Activated CD4-positive, alpha-beta memory T cell treated with anti-CD3 and anti-CD28 coated beads, Interleukin-2, amount 10 ng/mL, durations not matched to agents 7 days and 5 days (primary cell): ENCODE results near the gene HMX1. TPM values are rescaled to one million over a fixed set of nuclear protein-coding genes. Genes with fewer than 3 reads are reported as not detected.

Experiments
- CTCF ChIA-PET: fragments of 350-600 bp; sonication (Branson Sonifier 250); formaldehyde crosslinking; loops from one replicate; lab custom pipeline; 2021; ENCODE audit warnings: antibody characterized with exemption, inconsistent platforms; lab: Charles Lee
- POLR2A ChIA-PET: fragments of 350-600 bp; sonication (Branson Sonifier 250); formaldehyde crosslinking; loops from one replicate; lab custom pipeline; 2021; ENCODE audit warnings: antibody characterized with exemption; lab: Charles Lee
- DNase-seq: peaks from one replicate; pipeline ENCODE4 v3.0.0-alpha.2; 2020
- H3K27ac Mint-ChIP-seq: one replicate; pipeline ENCODE4 v1.8.0; 2021; ENCODE audit warnings: mild to moderate bottlenecking, mixed read lengths
- H3K27me3 Mint-ChIP-seq: one replicate; pipeline ENCODE4 v1.8.0; 2021; ENCODE audit warnings: mixed read lengths
- H3K36me3 Mint-ChIP-seq: one replicate; pipeline ENCODE4 v1.8.0; 2021; ENCODE audit warnings: low read depth, mixed read lengths
- H3K4me1 Mint-ChIP-seq: one replicate; pipeline ENCODE4 v1.8.0; 2021; ENCODE audit warnings: mixed read lengths
- H3K4me3 Mint-ChIP-seq: one replicate; pipeline ENCODE4 v1.8.0; 2021; ENCODE audit warnings: mild to moderate bottlenecking, mixed read lengths
- H3K9me3 Mint-ChIP-seq: one replicate; pipeline ENCODE4 v1.8.0; 2021; ENCODE audit warnings: mixed read lengths
- total RNA-seq, 2 experiments: library from RNA; stranded (reverse); gene quantifications; one replicate each; pipeline ENCODE4 v1.2.3, GENCODE V29; 2021

The HMX1 gene
- total RNA-seq, 2 experiments from 2014 or later, result not detected

DNA sequence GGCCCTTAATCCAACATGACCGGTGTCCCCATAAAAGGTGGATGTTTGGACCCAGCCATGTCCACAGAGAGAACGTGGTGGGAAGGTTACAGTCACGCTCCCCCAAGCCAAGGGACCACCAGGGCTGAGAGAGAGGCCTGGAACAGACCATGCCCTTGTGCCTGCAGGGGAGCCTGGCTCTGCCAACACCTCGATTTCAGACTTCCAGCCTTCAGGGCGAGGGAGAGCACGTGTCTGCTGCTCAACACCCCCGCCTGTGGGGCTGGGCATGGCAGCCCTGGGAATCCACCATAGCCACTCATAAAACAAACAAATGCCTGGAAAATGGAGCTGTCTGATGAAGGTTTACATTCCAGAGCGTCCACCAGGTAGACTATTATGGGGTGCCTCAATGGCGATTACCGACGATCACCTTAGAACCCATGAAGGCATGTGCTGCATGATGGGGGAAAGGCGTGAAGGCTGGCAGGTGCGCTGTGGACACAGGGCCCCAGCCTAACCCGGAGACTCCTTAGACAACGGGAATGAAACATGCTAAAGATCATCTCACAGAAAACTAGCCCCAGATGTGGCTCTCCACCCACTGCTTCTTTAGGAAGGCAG lies 42.3 kb upstream of the HMX1 start:
- no peak overlapping the region for H3K4me3 Mint-ChIP-seq
- ChIA-PET CTCF (no interaction called here), POLR2A (no interaction called here)
- no peaks in the 10 kb centered on the region for H3K9me3 Mint-ChIP-seq
- no peaks in the 10 kb centered on the region for H3K36me3 Mint-ChIP-seq
- H3K4me1 Mint-ChIP-seq, result no peaks in the 10 kb centered on the region
- peak; percentile 6 for DNase-seq
- no peak overlapping the region for H3K27ac Mint-ChIP-seq
- H3K27me3 Mint-ChIP-seq, result no peaks in the 10 kb centered on the region

DNA sequence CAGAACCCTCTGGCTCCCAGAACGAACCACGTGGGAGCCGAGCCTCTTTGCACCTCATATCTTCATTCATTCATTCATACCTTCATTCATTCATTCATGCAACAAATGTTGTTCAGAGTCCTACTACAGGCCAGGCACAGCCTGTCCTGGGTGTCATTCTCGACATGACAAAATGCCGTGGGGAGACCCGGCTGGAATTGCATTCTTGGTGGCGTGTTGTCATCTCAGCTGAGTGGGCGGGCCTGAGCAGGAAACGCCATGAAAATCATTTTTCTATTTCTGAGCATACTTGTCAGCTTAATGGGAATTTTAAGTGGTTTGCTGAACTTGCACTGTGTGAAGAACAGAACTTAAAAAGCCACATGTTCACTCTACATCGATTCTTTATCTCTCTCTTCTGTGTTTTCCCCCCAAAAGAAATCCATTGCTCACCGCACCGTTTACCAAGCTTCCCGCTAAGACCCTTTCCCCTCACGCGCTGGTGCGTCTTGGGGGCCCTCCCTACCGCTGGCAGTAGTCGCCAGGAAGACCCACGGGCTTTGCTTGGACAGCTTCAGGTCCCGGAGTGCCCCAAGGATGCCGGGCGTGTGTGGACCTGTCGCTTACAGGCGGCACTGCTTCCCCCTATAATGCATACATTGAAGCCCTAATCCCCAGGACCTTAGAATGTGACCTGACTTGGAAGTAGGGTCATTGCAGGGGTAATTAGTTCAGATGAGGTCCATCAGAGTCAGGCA lies 41.6 kb upstream of the HMX1 start:
- no peaks in the 10 kb centered on the region for H3K4me1 Mint-ChIP-seq
- ChIA-PET CTCF (no interaction called here), POLR2A (no interaction called here)
- peak; percentile 12 for DNase-seq
- H3K36me3 Mint-ChIP-seq, result no peaks in the 10 kb centered on the region
- no peak overlapping the region for H3K27ac Mint-ChIP-seq
- no peaks in the 10 kb centered on the region for H3K27me3 Mint-ChIP-seq
- H3K9me3 Mint-ChIP-seq, result no peaks in the 10 kb centered on the region
- H3K4me3 Mint-ChIP-seq, result no peak overlapping the region

DNA sequence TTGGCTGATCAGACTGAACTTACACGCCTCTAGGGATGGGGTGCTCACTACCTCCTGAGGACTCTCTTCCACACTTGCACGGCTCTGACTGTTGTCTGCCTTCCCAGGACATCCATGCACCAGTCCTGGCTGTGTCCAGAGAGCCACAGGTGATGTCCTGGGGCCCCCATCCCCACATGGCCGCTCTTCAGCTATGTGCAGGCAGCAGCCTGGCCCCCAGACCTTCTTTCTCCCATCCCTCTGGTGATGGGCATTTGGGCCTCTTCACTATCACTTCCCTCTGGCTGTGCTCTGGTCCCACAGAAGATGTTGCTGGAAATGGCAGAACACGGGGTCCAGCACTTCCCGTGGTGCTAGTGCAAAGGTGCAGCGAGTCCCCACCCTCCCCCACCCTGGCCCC lies 40.9 kb upstream of the HMX1 start:
- CTCF ChIA-PET, result no interaction called here

DNA sequence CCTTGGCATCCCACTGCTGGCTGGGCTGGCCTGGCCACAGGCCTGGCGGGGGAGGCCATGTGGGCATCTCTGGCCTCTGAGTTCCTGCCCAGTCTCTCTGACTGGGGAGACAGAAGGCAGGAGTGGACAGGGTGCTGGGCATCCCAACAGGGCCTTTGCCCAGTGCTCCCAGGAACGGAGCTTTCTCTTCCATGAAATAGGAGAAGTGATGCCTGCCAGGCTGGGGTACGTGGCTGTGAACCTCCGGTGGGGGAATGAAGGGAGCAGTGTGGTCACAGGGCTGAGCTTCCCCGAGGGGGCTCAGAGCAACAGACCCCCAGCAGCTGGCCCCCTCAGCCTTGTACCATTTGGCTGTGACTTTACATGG lies 40.4 kb upstream of the HMX1 start:
- Mint-ChIP-seq H3K36me3 (no peaks in the 10 kb centered on the region), H3K4me3 (no peak overlapping the region), H3K27ac (no peak overlapping the region), H3K27me3 (no peaks in the 10 kb centered on the region), H3K4me1 (no peaks in the 10 kb centered on the region), H3K9me3 (no peaks in the 10 kb centered on the region)
- ChIA-PET CTCF (no interaction called here), POLR2A (no interaction called here)
- peak; percentile 11 for DNase-seq

More for the DNA sequence above, 40.9 kb upstream of the HMX1 start:
- Mint-ChIP-seq H3K9me3 (no peaks in the 10 kb centered on the region), H3K27me3 (no peaks in the 10 kb centered on the region), H3K36me3 (no peaks in the 10 kb centered on the region), H3K27ac (no peak overlapping the region), H3K4me3 (no peak overlapping the region), H3K4me1 (no peaks in the 10 kb centered on the region)
- POLR2A ChIA-PET, result no interaction called here
- peak; percentile 7 for DNase-seq

DNA sequence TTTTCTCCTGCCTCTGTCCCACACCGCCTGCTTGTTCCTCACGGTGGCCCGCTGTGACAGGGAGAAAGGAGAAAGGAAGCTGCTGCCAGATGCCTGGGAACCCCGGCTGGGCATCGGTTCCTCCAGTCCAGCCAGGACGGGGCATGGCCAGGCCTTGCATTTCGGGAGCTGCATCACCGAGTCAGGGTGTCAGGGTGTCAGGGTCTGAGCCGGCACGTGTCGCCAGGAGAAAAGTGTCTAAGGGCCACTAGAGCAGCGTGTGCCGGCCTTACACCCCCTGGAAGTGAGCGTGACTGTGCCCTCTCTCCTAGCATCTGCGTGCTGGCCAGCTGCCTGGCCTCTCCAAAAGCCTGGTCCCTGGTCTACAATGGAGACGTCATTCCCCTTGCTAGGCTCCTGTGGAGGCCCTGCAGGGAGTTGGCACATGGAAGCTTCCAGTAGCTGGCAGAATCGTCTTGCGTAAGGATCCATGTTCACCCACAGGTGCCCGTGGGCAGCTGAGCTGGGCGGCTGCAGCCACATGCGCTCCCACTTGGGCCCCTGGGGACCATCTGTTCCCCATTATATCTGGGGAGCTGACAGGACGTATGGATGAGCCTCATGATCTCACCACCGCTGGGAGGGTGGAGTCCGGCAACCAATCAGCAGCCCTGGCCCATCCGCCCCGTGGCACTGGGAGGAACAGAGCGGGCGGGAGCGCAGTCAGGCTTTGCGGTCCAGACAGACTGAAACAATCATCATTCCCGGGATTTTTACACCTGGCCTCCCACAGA lies 39.9 kb upstream of the HMX1 start:
- no peaks in the 10 kb centered on the region for H3K27me3 Mint-ChIP-seq
- H3K36me3 Mint-ChIP-seq, result no peaks in the 10 kb centered on the region

DNA sequence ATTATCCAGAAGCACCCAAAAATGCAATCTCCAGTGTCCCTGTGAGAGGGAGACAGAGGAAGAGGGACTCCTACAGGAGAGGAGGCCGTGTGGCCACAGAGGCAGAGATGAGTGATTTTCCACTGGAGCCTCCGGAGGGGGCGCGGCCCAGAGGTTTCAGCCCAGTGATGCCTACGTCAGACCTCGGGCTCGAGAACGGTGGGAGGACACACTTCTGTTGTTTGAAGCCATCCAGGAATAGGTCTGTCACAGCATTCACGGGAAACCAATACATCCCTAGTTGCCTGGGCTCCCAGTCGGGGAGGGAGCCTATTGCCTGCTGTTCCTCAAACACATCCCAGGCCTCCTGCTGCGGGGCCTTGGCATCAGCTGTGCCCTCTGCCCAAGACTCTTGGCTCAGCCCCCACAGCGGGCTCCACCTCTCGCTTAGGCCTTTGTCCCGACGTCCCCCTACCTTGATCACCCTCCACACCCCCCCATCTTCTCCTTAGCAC lies 39.2 kb upstream of the HMX1 start:
- Mint-ChIP-seq H3K27me3 (no peaks in the 10 kb centered on the region), H3K4me1 (no peaks in the 10 kb centered on the region), H3K27ac (no peak overlapping the region), H3K36me3 (no peaks in the 10 kb centered on the region), H3K9me3 (peaks cover 3% of the 10 kb centered on the region), H3K4me3 (no peak overlapping the region)
- DNase-seq, result peak; percentile 6
- POLR2A ChIA-PET, result no interaction called here
- CTCF ChIA-PET, result no interaction called here

More for the DNA sequence above, 39.9 kb upstream of the HMX1 start:
- Mint-ChIP-seq H3K9me3 (peaks cover 3% of the 10 kb centered on the region), H3K4me3 (no peak overlapping the region), H3K4me1 (no peaks in the 10 kb centered on the region), H3K27ac (no peak overlapping the region)
- POLR2A ChIA-PET, result no interaction called here
- CTCF ChIA-PET, result no interaction called here
- DNase-seq, result peak; percentile 6

DNA sequence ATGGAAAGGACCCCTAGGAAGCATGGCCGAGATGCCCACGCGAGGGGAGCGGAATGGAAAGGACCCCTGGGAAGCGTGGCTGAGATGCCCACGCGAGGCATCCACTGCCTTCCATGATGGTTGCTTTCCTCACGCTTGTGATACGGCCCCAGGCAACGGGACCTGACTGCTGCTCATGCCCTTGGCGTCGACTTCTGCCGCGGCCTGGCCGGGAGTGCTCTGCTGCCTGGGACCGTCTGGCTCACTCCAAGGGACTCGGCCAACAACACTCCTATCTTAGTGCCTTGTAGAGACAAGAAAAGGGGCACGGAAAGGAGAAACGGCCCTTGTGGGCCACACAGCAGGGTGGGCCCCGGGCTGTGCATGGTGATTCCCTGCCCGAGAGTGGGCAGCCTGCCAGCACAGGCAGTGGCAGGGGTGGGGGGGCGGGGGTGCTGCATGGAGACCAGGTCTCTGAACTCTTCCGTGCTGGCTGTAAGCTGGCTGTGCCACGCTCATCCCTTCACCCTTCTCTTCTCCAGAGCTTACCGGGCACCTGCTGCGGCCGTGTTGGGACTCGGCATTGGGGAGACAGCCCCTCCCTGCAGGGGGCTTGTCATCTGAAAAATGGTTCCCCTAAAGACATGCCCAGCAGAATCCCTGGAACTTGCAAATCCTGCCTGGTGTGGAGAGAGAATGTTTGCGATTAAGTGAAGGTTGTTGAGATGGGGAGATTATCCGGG lies 38.6 kb upstream of the HMX1 start:
- Mint-ChIP-seq H3K4me1 (no peaks in the 10 kb centered on the region), H3K27me3 (no peaks in the 10 kb centered on the region)

DNA sequence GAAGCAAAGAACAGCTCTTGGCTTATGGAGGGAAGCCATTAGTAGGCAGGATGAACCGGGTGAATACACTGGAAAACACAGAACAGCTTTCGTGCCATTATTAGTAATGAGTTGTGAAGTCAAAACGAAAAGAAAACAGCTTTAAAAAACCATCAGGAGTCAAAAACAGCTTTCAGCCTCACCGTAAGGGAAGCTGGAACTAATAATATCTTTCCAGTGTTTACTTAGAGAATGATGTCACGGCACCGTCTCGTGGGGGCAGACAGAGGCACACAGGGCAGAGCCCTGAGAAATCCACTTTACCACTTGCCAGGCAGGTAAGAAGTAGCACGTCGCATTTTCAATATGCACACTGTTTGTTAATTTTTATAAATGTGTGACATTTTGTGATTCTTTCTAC lies 37.9 kb upstream of the HMX1 start:
- peaks cover 3% of the 10 kb centered on the region for H3K9me3 Mint-ChIP-seq
- no peak overlapping the region for H3K4me3 Mint-ChIP-seq
- H3K27me3 Mint-ChIP-seq, result no peaks in the 10 kb centered on the region
- H3K4me1 Mint-ChIP-seq, result no peaks in the 10 kb centered on the region
- H3K27ac Mint-ChIP-seq, result no peak overlapping the region
- ChIA-PET POLR2A (no interaction called here), CTCF (no interaction called here)
- no peaks in the 10 kb centered on the region for H3K36me3 Mint-ChIP-seq
- no peak for DNase-seq

More for the DNA sequence above, 38.6 kb upstream of the HMX1 start:
- ChIA-PET POLR2A (no interaction called here), CTCF (no interaction called here)
- H3K36me3 Mint-ChIP-seq, result no peaks in the 10 kb centered on the region
- no peak overlapping the region for H3K27ac Mint-ChIP-seq
- H3K9me3 Mint-ChIP-seq, result peaks cover 3% of the 10 kb centered on the region
- DNase-seq, result no peak
- H3K4me3 Mint-ChIP-seq, result no peak overlapping the region

DNA sequence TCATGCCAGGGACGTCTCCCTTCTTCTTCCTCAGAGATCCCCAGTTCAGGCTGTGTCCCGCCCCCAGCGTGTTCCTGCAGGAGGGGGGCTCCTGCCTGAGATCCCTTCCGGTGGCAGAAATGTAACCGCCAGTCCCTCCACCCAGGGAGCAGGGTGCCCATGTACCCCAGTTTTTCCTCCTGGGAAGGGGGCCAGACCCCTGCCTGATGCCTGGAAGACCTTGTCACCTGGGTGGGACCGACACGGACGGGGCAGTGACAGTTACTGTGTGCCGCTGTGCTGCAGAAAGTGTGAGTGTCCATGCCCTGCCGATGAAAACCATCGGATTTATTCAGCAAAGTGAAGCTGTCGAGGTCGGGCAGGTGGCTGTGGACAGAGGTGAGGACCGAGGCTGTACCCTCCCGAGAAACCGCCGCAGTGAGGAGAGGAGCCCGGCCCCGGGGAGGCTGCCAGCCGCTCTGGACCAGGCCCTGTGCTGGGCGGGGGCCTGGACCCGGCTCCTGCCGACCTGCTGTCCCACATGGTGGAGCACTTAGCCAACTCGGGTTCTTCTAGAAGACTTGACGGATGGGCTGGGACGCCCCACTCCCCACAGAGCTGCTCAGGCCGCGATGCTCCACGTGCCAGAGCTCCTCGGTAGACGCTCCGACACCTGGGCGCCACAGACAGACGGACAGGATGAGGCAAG lies 36.7 kb upstream of the HMX1 start:
- Mint-ChIP-seq H3K27me3 (no peaks in the 10 kb centered on the region), H3K4me3 (no peak overlapping the region), H3K36me3 (no peaks in the 10 kb centered on the region), H3K9me3 (peaks cover 3% of the 10 kb centered on the region), H3K4me1 (no peaks in the 10 kb centered on the region), H3K27ac (no peak overlapping the region)
- no peak for DNase-seq
- CTCF ChIA-PET, result no interaction called here
- POLR2A ChIA-PET, result no interaction called here

DNA sequence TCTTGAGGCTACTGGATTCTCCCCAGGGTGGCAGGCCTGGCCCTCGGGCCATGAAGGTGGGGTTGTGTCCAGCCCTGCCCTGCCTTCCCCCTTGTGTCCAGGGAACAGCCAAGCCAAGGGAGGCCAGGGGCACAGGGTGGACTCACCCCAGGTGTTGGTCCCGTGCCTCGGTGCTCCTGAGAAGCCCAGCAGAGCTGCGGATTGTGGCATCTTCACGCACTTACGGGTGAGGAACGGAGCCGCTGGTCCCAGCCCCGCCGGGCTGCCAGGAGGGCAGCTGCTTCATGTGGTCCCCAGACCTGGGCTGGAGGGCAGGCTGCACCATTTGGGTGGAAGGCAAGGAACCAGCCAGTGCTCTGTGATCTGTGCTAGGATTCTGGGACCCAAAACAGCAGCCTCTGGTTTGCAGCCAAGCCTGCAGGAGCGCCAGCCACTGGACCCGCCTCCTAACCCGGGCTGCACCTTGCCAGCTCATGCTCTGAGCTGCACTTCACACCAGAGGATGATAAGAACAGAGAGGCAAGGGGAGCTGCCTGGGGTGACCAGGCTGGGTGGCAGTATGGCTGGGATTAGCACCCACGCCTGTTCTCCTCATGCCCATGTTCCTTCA lies 36.1 kb upstream of the HMX1 start:
- no peaks in the 10 kb centered on the region for H3K4me1 Mint-ChIP-seq
- H3K27ac Mint-ChIP-seq, result no peak overlapping the region
- DNase-seq, result no peak
- H3K36me3 Mint-ChIP-seq, result no peaks in the 10 kb centered on the region
- ChIA-PET POLR2A (no interaction called here), CTCF (no interaction called here)
- H3K27me3 Mint-ChIP-seq, result no peaks in the 10 kb centered on the region
- H3K4me3 Mint-ChIP-seq, result no peak overlapping the region
- H3K9me3 Mint-ChIP-seq, result peaks cover 3% of the 10 kb centered on the region

DNA sequence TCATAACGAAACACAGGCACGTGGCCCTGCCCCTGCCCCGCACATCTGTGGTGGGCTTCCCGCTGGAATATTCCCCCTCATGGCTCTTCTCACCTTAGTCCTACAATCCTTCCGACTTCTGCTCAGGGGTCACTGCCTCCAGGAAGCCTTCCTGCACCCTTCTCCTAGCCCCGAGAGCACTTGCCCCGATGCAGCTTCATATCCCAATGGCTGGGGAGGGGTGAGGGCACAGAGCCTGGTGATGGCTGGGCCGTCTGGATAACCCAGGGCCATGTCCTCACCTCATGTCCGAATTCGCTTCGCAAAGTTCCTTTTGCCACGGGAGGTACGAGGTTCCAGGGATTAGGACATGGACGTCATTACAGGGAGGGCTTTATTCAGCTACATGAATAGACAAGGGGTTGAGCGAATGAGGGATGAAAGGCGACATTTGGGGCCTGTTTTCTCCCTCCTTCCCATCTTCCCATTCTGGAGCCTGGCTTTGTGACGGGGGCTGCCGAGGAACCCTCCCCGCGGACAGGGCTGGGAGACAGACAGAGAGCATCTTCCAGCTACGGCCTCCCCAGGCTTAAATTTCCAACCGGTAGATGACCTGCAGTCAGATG lies 35.5 kb upstream of the HMX1 start:
- Mint-ChIP-seq H3K36me3 (no peaks in the 10 kb centered on the region), H3K4me1 (no peaks in the 10 kb centered on the region), H3K4me3 (no peak overlapping the region), H3K27me3 (no peaks in the 10 kb centered on the region), H3K27ac (no peak overlapping the region), H3K9me3 (peaks cover 4% of the 10 kb centered on the region)
- POLR2A ChIA-PET, result no interaction called here
- CTCF ChIA-PET, result no interaction called here
- no peak for DNase-seq

DNA sequence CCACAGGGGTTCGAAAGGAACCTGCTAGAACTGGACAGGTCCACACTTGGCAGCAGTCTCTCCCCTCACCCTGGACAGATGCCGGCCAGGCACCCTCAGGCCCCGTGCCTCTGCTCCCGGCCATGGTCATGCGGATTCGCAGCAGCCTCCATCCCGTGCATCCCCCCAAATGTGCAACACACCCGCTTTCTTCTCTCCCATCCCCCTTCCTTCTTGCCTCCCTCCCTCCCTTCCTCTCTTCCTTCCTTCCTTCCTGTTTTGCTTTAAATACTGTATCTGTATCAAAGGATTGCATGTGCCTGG lies 35.0 kb upstream of the HMX1 start:
- H3K27ac Mint-ChIP-seq, result no peak overlapping the region
- peaks cover 7% of the 10 kb centered on the region for H3K9me3 Mint-ChIP-seq
- no peak overlapping the region for H3K4me3 Mint-ChIP-seq
- DNase-seq, result no peak
- H3K27me3 Mint-ChIP-seq, result no peaks in the 10 kb centered on the region
- H3K4me1 Mint-ChIP-seq, result no peaks in the 10 kb centered on the region
- POLR2A ChIA-PET, result no interaction called here
- CTCF ChIA-PET, result no interaction called here
- no peaks in the 10 kb centered on the region for H3K36me3 Mint-ChIP-seq
